Astrocyte (in vitro differentiated cells and primary cell): ENCODE results near the gene FAM131B.

Experiments used
- EZH2 ChIP-seq: IDR thresholded peaks from 2 replicates; pipeline ENCODE4 v1.6.1; 2012; ENCODE audit warnings: mild to moderate bottlenecking, low read length, inconsistent platforms; ENCODE audit not compliant: insufficient read depth
- TF ChIP-seq, protein P1 (sequence below): IDR thresholded peaks from 2 replicates; pipeline ENCODE4 v1.5.1; 2011; ENCODE audit warnings: low read depth, mild to moderate bottlenecking, inconsistent platforms, low read length, moderate library complexity; ENCODE audit not compliant: insufficient read depth

DNA sequence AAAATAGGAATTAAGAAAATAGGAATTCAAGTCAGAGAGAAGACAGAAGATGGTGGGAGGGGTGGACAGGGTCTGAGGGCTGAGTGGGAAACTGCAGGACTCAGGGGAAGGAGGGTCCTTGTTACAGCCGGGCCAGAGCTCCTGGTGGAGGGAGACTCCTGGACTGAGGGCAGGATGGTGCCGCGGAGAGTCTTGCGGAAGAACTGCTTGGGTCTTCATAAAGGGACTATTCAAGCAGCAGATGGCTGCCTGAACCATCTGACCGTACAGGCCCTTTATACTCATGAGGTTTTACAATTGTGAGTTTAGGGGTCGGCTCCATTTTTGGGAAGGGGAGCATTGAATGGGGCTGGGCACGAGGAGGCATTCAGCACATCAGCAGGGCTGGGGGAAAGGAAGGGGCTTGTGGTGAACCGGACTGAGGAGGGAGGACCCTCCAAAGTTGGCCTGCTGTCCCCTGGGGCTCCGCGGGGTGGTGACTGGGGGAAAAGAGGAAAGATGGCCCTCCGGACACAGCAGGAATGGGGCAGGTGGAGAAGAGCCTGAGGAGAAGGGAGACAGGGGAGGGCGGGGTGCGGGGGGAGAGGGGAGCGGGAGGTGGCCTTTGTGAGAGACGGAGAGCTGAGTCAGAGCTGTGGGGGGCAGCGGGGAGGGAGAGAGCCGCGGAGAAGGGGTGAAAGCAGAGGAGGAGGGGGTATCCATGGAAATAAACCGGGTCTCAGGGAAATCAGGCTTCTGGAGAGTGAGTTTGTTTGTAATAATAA, 1.5 kb downstream of the FAM131B start:
- TF ChIP-seq, protein P1, sequence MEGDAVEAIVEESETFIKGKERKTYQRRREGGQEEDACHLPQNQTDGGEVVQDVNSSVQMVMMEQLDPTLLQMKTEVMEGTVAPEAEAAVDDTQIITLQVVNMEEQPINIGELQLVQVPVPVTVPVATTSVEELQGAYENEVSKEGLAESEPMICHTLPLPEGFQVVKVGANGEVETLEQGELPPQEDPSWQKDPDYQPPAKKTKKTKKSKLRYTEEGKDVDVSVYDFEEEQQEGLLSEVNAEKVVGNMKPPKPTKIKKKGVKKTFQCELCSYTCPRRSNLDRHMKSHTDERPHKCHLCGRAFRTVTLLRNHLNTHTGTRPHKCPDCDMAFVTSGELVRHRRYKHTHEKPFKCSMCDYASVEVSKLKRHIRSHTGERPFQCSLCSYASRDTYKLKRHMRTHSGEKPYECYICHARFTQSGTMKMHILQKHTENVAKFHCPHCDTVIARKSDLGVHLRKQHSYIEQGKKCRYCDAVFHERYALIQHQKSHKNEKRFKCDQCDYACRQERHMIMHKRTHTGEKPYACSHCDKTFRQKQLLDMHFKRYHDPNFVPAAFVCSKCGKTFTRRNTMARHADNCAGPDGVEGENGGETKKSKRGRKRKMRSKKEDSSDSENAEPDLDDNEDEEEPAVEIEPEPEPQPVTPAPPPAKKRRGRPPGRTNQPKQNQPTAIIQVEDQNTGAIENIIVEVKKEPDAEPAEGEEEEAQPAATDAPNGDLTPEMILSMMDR: no peak
- TF ChIP-seq EZH2: no peak
